Measurements from ENCODE around the gene TELO2.

Gene TELO2

GRCh38 chr16:1536601-1537000, 43.4 kb downstream of the TELO2 start:
- Histone ChIP-seq H3K4me3 (ENCODE audit: low read depth, low read length, poor library complexity, severe bottlenecking) (no peak overlapping the region), H3K9ac (ENCODE audit: low read length) (no peak overlapping the region), H3K36me3 (ENCODE audit: insufficient read depth, low read length) (no peaks in the 10 kb centered on the region), H3K4me2 (ENCODE audit: low read length) (no peak overlapping the region), H4K20me1 (ENCODE audit: insufficient read depth, low read length) (no peaks in the 10 kb centered on the region), H3K9me2 (ENCODE audit: low read depth, low read length) (no peaks in the 10 kb centered on the region), H3K79me2 (ENCODE audit: insufficient read depth, low read length) (no peaks in the 10 kb centered on the region), H2AFZ (ENCODE audit: low read length) (no peak overlapping the region), H3K27ac (ENCODE audit: low read depth, low read length, poor library complexity, severe bottlenecking) (no peak overlapping the region), H3K27me3 (ENCODE audit: insufficient read depth, low read length) (peaks cover 11% of the 10 kb centered on the region; the same call in 1 of the 2 replicates), H3K9me3 (ENCODE audit: low read length) (no peaks in the 10 kb centered on the region), H3K4me1 (ENCODE audit: insufficient read depth, low read length, severe bottlenecking) (no peaks in the 10 kb centered on the region), H3F3A (ENCODE audit: insufficient read depth, low read length) (no peaks in the 10 kb centered on the region)
- TF ChIP-seq, protein P1, sequence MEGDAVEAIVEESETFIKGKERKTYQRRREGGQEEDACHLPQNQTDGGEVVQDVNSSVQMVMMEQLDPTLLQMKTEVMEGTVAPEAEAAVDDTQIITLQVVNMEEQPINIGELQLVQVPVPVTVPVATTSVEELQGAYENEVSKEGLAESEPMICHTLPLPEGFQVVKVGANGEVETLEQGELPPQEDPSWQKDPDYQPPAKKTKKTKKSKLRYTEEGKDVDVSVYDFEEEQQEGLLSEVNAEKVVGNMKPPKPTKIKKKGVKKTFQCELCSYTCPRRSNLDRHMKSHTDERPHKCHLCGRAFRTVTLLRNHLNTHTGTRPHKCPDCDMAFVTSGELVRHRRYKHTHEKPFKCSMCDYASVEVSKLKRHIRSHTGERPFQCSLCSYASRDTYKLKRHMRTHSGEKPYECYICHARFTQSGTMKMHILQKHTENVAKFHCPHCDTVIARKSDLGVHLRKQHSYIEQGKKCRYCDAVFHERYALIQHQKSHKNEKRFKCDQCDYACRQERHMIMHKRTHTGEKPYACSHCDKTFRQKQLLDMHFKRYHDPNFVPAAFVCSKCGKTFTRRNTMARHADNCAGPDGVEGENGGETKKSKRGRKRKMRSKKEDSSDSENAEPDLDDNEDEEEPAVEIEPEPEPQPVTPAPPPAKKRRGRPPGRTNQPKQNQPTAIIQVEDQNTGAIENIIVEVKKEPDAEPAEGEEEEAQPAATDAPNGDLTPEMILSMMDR (IDR thresholded peaks at IDR 0.05; ENCODE audit: low read length), result no peak
- no peak for TF ChIP-seq EZH2 (IDR thresholded peaks at IDR 0.05; ENCODE audit: borderline replicate concordance, low read length)

GRCh38 chr16:1537138-1537577, 44.0 kb downstream of the TELO2 start:
- Histone ChIP-seq H2AFZ (ENCODE audit: low read length) (no peak overlapping the region), H3K79me2 (ENCODE audit: insufficient read depth, low read length) (no peaks in the 10 kb centered on the region), H3K9me2 (ENCODE audit: low read depth, low read length) (no peaks in the 10 kb centered on the region), H3K4me2 (ENCODE audit: low read length) (no peak overlapping the region), H3K9me3 (ENCODE audit: low read length) (no peaks in the 10 kb centered on the region), H3K27me3 (ENCODE audit: insufficient read depth, low read length) (peaks cover 11% of the 10 kb centered on the region; the same call in 1 of the 2 replicates), H3K27ac (ENCODE audit: low read depth, low read length, poor library complexity, severe bottlenecking) (no peak overlapping the region), H3K36me3 (ENCODE audit: insufficient read depth, low read length) (no peaks in the 10 kb centered on the region), H3K4me1 (ENCODE audit: insufficient read depth, low read length, severe bottlenecking) (no peaks in the 10 kb centered on the region), H4K20me1 (ENCODE audit: insufficient read depth, low read length) (no peaks in the 10 kb centered on the region), H3K4me3 (ENCODE audit: low read depth, low read length, poor library complexity, severe bottlenecking) (no peak overlapping the region), H3K9ac (ENCODE audit: low read length) (no peak overlapping the region), H3F3A (ENCODE audit: insufficient read depth, low read length) (no peaks in the 10 kb centered on the region)
- TF ChIP-seq EZH2 (IDR thresholded peaks at IDR 0.05; ENCODE audit: borderline replicate concordance, low read length), result no peak
- TF ChIP-seq, protein P1 (IDR thresholded peaks at IDR 0.05; ENCODE audit: low read length), result no peak

DNA sequence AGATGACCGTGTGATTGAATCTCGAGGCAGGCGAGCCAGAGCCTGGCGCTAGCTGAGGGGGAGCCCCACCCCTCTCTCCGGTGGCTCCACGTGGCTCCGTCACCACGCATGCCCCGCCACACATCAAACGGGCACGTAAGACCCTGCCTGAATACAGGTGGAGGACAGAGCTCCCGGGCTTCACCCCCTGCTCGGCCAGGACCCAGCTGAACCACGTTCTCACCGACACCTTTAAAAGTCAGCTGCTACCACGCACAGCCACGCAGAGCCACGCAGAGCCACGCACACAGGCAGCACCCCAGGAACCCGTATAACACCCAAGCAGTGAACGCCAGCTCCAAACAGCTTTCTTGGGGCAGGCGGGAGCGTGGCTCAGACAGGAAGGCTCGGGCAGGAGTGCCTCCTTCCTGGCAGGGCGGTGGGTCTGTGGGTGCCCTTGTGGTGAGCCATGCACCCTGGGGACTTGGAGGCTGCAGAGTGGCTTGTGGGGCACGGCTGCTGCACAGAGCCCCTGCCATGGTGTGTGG, 44.7 kb downstream of the TELO2 start:
- Histone ChIP-seq H3K4me3 (ENCODE audit: low read depth, low read length, poor library complexity, severe bottlenecking) (no peak overlapping the region), H3K79me2 (ENCODE audit: insufficient read depth, low read length) (no peaks in the 10 kb centered on the region), H3K9me2 (ENCODE audit: low read depth, low read length) (no peaks in the 10 kb centered on the region), H3K27me3 (ENCODE audit: insufficient read depth, low read length) (peaks cover 11% of the 10 kb centered on the region; the same call in 1 of the 2 replicates), H3K9ac (ENCODE audit: low read length) (no peak overlapping the region), H3K27ac (ENCODE audit: low read depth, low read length, poor library complexity, severe bottlenecking) (no peak overlapping the region), H3F3A (ENCODE audit: insufficient read depth, low read length) (no peaks in the 10 kb centered on the region), H2AFZ (ENCODE audit: low read length) (no peak overlapping the region), H3K9me3 (ENCODE audit: low read length) (no peaks in the 10 kb centered on the region), H4K20me1 (ENCODE audit: insufficient read depth, low read length) (no peaks in the 10 kb centered on the region), H3K4me1 (ENCODE audit: insufficient read depth, low read length, severe bottlenecking) (no peaks in the 10 kb centered on the region), H3K4me2 (ENCODE audit: low read length) (no peak overlapping the region), H3K36me3 (ENCODE audit: insufficient read depth, low read length) (no peaks in the 10 kb centered on the region)
- no peak for TF ChIP-seq EZH2 (IDR thresholded peaks at IDR 0.05; ENCODE audit: borderline replicate concordance, low read length)
